ENCODE data around the gene FABP7.

FABP7 gene

GRCh38 chr6:122804962-122805485, 25.5 kb downstream of the FABP7 start:
- FAIRE-seq, result no peak
- no peak for TF ChIP-seq POLR2A (IDR thresholded peaks at IDR 0.05; ENCODE audit: low read depth, low read length)
- TF ChIP-seq PAX5 (IDR thresholded peaks at IDR 0.05; ENCODE audit: insufficient read depth, low read length, severe bottlenecking), result no peak
- TF ChIP-seq POLR2AphosphoS5 (IDR thresholded peaks at IDR 0.05; ENCODE audit: low read depth, low read length), result no peak
- no peak for TF ChIP-seq POU2F2 (IDR thresholded peaks at IDR 0.05; ENCODE audit: low read depth, low read length)
- TF ChIP-seq SPI1 (IDR thresholded peaks at IDR 0.05; ENCODE audit: low read depth, low read length), result no peak
- no peak for TF ChIP-seq TAF1 (IDR thresholded peaks at IDR 0.05; ENCODE audit: low read depth, low read length)
- no peak for DNase-seq (ENCODE audit: insufficient read length, low spot score)

- TF ChIP-seq SPI1 (IDR thresholded peaks at IDR 0.05; ENCODE audit: low read depth, low read length), result no peak
- no peak for TF ChIP-seq POLR2AphosphoS5 (IDR thresholded peaks at IDR 0.05; ENCODE audit: low read depth, low read length)
- no peak for TF ChIP-seq TAF1 (IDR thresholded peaks at IDR 0.05; ENCODE audit: low read depth, low read length)
- TF ChIP-seq POU2F2 (IDR thresholded peaks at IDR 0.05; ENCODE audit: low read depth, low read length), result no peak
- no peak for TF ChIP-seq PAX5 (IDR thresholded peaks at IDR 0.05; ENCODE audit: insufficient read depth, low read length, severe bottlenecking)
- TF ChIP-seq POLR2A (IDR thresholded peaks at IDR 0.05; ENCODE audit: low read depth, low read length), result no peak
- DNase-seq (ENCODE audit: insufficient read length, low spot score), result no peak
- no peak for FAIRE-seq
Observed at GRCh38 chr6:122806291-122806690, 26.8 kb downstream of the FABP7 start.

DNA sequence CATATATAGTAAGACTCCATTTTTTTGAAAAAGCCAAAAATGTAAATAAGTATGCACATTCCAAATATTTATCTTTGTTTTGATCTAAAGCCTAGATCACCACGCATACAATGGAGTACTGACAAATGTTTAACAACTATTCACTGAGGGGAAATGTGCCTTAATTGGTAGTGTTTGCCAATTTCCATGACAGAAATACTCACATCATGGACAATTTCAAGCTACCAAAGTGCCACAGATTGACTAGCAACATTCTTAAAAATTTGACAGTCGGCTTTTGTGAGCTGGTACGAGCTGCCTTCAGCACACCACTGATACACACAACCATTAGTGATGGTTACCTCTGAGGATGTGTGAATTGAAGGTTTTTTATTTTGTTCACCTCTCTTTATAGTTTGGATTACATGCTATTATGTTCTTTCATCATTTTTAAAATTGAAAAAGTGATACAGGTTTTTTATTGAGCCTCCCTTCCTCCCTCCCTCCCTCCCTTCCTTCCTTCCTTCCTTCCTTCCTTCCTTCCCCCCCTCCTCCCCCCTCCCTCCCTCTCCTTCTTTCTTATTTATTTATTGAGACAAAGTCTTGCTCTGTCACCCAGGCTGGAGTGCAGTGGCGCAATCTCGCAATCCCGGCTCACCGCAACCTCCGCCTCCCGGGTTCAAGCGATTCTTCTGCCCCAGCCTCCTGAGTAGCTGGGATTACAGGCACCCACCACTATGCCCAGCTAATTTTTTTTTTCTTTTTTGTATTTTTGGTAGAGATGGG, 28.8 kb downstream of the FABP7 start:
- no peak for FAIRE-seq
- TF ChIP-seq POLR2A (IDR thresholded peaks at IDR 0.05; ENCODE audit: low read depth, low read length), result no peak
- no peak for TF ChIP-seq POU2F2 (IDR thresholded peaks at IDR 0.05; ENCODE audit: low read depth, low read length)
- TF ChIP-seq POLR2AphosphoS5 (IDR thresholded peaks at IDR 0.05; ENCODE audit: low read depth, low read length), result no peak
- TF ChIP-seq SPI1 (IDR thresholded peaks at IDR 0.05; ENCODE audit: low read depth, low read length), result no peak
- TF ChIP-seq TAF1 (IDR thresholded peaks at IDR 0.05; ENCODE audit: low read depth, low read length), result no peak
- TF ChIP-seq PAX5 (IDR thresholded peaks at IDR 0.05; ENCODE audit: insufficient read depth, low read length, severe bottlenecking), result no peak

DNA sequence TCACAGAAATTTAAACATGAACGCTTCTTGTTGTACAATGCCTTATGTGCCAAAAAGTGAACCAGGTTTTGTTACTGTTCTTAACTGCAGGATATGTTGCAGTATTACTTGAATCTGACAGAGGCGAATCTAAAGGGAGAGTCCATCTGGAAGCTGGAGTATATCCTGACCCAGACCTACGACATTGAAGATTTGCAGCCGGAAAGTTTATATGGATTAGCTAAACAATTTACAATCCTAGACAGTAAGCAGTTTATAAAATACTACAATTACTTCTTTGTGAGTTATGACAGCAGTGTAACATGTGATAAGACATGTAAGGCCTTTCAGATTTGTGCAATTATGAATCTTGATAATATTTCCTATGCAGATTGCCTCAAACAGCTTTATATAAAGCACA, 29.5 kb downstream of the FABP7 start:
- TF ChIP-seq SPI1 (IDR thresholded peaks at IDR 0.05; ENCODE audit: low read depth, low read length), result no peak
- no peak for TF ChIP-seq POU2F2 (IDR thresholded peaks at IDR 0.05; ENCODE audit: low read depth, low read length)
- TF ChIP-seq POLR2A (IDR thresholded peaks at IDR 0.05; ENCODE audit: low read depth, low read length), result no peak
- no peak for FAIRE-seq
- DNase-seq (ENCODE audit: insufficient read length, low spot score), result no peak

More for the DNA sequence above, 28.8 kb downstream of the FABP7 start:
- no peak for DNase-seq (ENCODE audit: insufficient read length, low spot score)

GRCh38 chr6:122809691-122810090, 30.2 kb downstream of the FABP7 start:
- DNase-seq (ENCODE audit: insufficient read length, low spot score) (no peak), FAIRE-seq (no peak)
- TF ChIP-seq SPI1 (IDR thresholded peaks at IDR 0.05; ENCODE audit: low read depth, low read length) (no peak), PAX5 (IDR thresholded peaks at IDR 0.05; ENCODE audit: insufficient read depth, low read length, severe bottlenecking) (no peak), POLR2AphosphoS5 (IDR thresholded peaks at IDR 0.05; ENCODE audit: low read depth, low read length) (no peak), TAF1 (IDR thresholded peaks at IDR 0.05; ENCODE audit: low read depth, low read length) (no peak)

- no peak for FAIRE-seq
- no peak for TF ChIP-seq TAF1 (IDR thresholded peaks at IDR 0.05; ENCODE audit: low read depth, low read length)
- TF ChIP-seq POLR2A (IDR thresholded peaks at IDR 0.05; ENCODE audit: low read depth, low read length), result no peak
- no peak for TF ChIP-seq PAX5 (IDR thresholded peaks at IDR 0.05; ENCODE audit: insufficient read depth, low read length, severe bottlenecking)
- TF ChIP-seq POLR2AphosphoS5 (IDR thresholded peaks at IDR 0.05; ENCODE audit: low read depth, low read length), result no peak
- TF ChIP-seq POU2F2 (IDR thresholded peaks at IDR 0.05; ENCODE audit: low read depth, low read length), result no peak
- no peak for DNase-seq (ENCODE audit: insufficient read length, low spot score)
Observed at GRCh38 chr6:122810189-122810588, 30.7 kb downstream of the FABP7 start.

GRCh38 chr6:122817358-122817757, 37.8 kb downstream of the FABP7 start:
- FAIRE-seq (no peak), DNase-seq (ENCODE audit: insufficient read length, low spot score) (no peak)
- TF ChIP-seq TAF1 (IDR thresholded peaks at IDR 0.05; ENCODE audit: low read depth, low read length) (no peak), POLR2AphosphoS5 (IDR thresholded peaks at IDR 0.05; ENCODE audit: low read depth, low read length) (no peak), POU2F2 (IDR thresholded peaks at IDR 0.05; ENCODE audit: low read depth, low read length) (no peak), POLR2A (IDR thresholded peaks at IDR 0.05; ENCODE audit: low read depth, low read length) (no peak), PAX5 (IDR thresholded peaks at IDR 0.05; ENCODE audit: insufficient read depth, low read length, severe bottlenecking) (no peak), SPI1 (IDR thresholded peaks at IDR 0.05; ENCODE audit: low read depth, low read length) (no peak)

DNA sequence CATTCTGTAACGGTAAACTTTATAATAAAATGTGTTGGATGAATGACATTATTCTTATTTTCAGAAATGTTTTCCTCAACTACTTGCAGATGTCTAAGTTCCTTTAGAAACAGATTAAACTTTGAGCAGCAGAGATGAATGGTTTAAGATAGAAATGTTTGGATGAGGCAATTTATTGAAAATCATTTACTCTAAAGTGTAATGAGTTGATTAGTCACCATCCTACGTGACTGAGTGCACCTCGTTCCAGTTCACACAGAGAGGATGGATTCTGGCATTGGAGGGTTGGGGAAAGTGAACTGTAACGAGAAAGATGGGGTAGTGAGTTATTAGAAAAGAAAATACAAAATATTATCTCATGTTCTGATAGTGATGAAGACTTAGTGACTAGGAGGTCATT, 38.2 kb downstream of the FABP7 start:
- DNase-seq (ENCODE audit: insufficient read length, low spot score) (no peak), FAIRE-seq (no peak)
- TF ChIP-seq POLR2AphosphoS5 (IDR thresholded peaks at IDR 0.05; ENCODE audit: low read depth, low read length) (no peak), TAF1 (IDR thresholded peaks at IDR 0.05; ENCODE audit: low read depth, low read length) (no peak), PAX5 (IDR thresholded peaks at IDR 0.05; ENCODE audit: insufficient read depth, low read length, severe bottlenecking) (no peak), POU2F2 (IDR thresholded peaks at IDR 0.05; ENCODE audit: low read depth, low read length) (no peak), POLR2A (IDR thresholded peaks at IDR 0.05; ENCODE audit: low read depth, low read length) (no peak)

- DNase-seq (ENCODE audit: insufficient read length, low spot score), result no peak
- TF ChIP-seq POLR2AphosphoS5 (IDR thresholded peaks at IDR 0.05; ENCODE audit: low read depth, low read length), result no peak
- no peak for TF ChIP-seq POU2F2 (IDR thresholded peaks at IDR 0.05; ENCODE audit: low read depth, low read length)
- TF ChIP-seq TAF1 (IDR thresholded peaks at IDR 0.05; ENCODE audit: low read depth, low read length), result no peak
- TF ChIP-seq POLR2A (IDR thresholded peaks at IDR 0.05; ENCODE audit: low read depth, low read length), result no peak
- no peak for TF ChIP-seq PAX5 (IDR thresholded peaks at IDR 0.05; ENCODE audit: insufficient read depth, low read length, severe bottlenecking)
- no peak for TF ChIP-seq SPI1 (IDR thresholded peaks at IDR 0.05; ENCODE audit: low read depth, low read length)
- no peak for FAIRE-seq
Observed at GRCh38 chr6:122818866-122819265, 39.4 kb downstream of the FABP7 start.

GRCh38 chr6:122821095-122821494, 41.6 kb downstream of the FABP7 start:
- FAIRE-seq (no peak), DNase-seq (ENCODE audit: insufficient read length, low spot score) (no peak)
- TF ChIP-seq PAX5 (IDR thresholded peaks at IDR 0.05; ENCODE audit: insufficient read depth, low read length, severe bottlenecking) (no peak), POU2F2 (IDR thresholded peaks at IDR 0.05; ENCODE audit: low read depth, low read length) (no peak), POLR2AphosphoS5 (IDR thresholded peaks at IDR 0.05; ENCODE audit: low read depth, low read length) (no peak), TAF1 (IDR thresholded peaks at IDR 0.05; ENCODE audit: low read depth, low read length) (no peak), POLR2A (IDR thresholded peaks at IDR 0.05; ENCODE audit: low read depth, low read length) (no peak), SPI1 (IDR thresholded peaks at IDR 0.05; ENCODE audit: low read depth, low read length) (no peak)

Measured in GM12891 (cell line).